H1 (cell line): Measurements from ENCODE around the gene NFYA.

Experiments used
- POLR2A ChIP-seq, 2 experiments: IDR thresholded peaks; 1 replicate in 1 of 2; 2 replicates in 1 of 2; pipeline ENCODE4 v1.6.1; 2011; ENCODE audit warnings: low read depth in 2 of 2, low read length in 2 of 2, mild to moderate bottlenecking in 2 of 2; ENCODE audit errors: control extremely low read depth in 1 of 2
- POLR2AphosphoS5 ChIP-seq: IDR thresholded peaks from 2 replicates; pipeline ENCODE4 v1.6.1; 2011; ENCODE audit warnings: low read depth, low read length
- TAF1 ChIP-seq: IDR thresholded peaks from 2 replicates; pipeline ENCODE4 v1.6.1; 2011; ENCODE audit warnings: mild to moderate bottlenecking, low read depth, low read length
- TF ChIP-seq, protein P1 (sequence below), 3 experiments: IDR thresholded peaks; 1 replicate in 2 of 3; 2 replicates in 1 of 3; pipeline versions ENCODE4 v1.5.1 to v1.6.1; 2011; ENCODE audit warnings: low read length in 3 of 3, mild to moderate bottlenecking in 3 of 3, inconsistent platforms in 2 of 3, low read depth in 1 of 3, moderate library complexity in 1 of 3; ENCODE audit not compliant: insufficient read depth in 1 of 3; ENCODE audit errors: control extremely low read depth in 1 of 3
- TF ChIP-seq, protein P2 (sequence below): IDR thresholded peaks from 2 replicates; pipeline ENCODE4 v1.6.1; 2011; ENCODE audit warnings: low read depth, mild to moderate bottlenecking, low read length; ENCODE audit not compliant: insufficient read depth

DNA sequence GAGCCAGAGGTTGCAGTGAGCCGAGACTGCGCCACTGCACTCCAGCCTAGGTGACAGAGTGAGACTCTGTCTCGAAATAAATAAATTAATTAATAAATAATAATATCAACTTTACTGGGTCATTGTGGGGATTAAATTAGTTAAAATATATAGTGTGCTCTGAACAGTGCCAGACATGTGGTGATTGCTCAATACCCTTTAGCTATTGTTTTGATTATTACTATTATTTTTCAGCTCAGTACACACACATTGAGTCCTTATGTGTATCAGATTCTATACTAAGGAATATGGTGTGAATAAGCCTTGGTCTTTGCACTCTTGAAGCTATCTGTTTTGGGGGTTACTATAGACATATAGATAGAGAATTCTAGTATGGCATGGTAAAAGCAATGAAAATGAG, 52.5 kb downstream of the NFYA start:
- TF ChIP-seq, protein P1, sequence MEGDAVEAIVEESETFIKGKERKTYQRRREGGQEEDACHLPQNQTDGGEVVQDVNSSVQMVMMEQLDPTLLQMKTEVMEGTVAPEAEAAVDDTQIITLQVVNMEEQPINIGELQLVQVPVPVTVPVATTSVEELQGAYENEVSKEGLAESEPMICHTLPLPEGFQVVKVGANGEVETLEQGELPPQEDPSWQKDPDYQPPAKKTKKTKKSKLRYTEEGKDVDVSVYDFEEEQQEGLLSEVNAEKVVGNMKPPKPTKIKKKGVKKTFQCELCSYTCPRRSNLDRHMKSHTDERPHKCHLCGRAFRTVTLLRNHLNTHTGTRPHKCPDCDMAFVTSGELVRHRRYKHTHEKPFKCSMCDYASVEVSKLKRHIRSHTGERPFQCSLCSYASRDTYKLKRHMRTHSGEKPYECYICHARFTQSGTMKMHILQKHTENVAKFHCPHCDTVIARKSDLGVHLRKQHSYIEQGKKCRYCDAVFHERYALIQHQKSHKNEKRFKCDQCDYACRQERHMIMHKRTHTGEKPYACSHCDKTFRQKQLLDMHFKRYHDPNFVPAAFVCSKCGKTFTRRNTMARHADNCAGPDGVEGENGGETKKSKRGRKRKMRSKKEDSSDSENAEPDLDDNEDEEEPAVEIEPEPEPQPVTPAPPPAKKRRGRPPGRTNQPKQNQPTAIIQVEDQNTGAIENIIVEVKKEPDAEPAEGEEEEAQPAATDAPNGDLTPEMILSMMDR (IDR thresholded peaks at IDR 0.05; ENCODE audit: control extremely low read depth in 1 of 3, insufficient read depth in 1 of 3, low read depth in 1 of 3, low read length in 3 of 3) = no peak
- TF ChIP-seq, protein P2, sequence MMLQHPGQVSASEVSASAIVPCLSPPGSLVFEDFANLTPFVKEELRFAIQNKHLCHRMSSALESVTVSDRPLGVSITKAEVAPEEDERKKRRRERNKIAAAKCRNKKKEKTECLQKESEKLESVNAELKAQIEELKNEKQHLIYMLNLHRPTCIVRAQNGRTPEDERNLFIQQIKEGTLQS = no peak
- TF ChIP-seq POLR2A (IDR thresholded peaks at IDR 0.05; ENCODE audit: control extremely low read depth in 1 of 2, low read depth in 2 of 2, low read length in 2 of 2) = no peak
- no peak for TF ChIP-seq POLR2AphosphoS5
- no peak for TF ChIP-seq TAF1
